DMS79 treated with DMSO at 0.1 percent for 48 hours (cell line): ENCODE data around the gene PRRC2B.
A peak's percentile ranks its signal among the peaks of the same experiment; 100 is the strongest.

Source experiments
- DNase-seq: peaks from one replicate; lab custom pipeline; 2025; lab: John Stamatoyannopoulos, UW

PRRC2B gene

DNA sequence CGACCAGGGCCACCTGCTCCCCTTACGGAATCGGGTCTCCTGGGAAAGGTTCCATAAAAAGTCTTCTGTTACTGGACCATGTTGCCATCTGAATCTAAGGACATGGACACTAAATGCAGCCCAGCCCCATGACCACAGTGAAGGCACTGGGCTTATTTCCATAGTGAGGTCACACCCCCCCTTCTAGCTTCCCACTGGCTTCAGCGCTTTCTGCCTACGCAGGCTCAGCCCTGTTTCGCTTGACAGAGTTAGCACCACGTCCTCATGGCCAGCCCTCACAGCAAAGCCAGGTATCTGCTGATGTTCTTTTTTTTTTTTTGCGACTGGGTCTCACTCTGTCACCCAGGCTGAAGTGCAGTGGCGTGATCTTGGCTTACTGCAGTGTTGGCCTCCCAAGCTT is 123.0 kb downstream of the PRRC2B start:
- DNase-seq: no peak

DNA sequence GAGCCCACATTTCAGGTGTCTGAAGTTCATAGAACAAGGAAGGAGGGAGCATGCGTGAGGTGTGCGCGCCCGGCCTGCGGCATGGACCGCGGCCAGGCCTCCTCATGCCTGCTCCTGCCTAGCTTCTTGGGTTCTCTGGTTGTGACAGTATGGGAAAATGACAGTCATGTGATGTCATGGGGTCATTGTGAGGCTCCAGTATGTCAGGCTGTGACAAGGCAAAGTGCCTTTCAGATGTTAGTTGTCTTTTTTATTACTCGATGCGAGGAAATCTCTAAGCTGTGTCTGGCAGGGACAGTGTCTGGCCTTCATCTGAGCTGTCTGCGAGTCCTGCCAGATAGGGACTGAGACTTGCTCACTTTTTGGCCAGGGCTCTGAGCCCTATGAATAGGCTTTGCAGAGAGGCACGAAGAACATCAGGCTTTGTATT is 123.9 kb downstream of the PRRC2B start:
- no peak for DNase-seq

DNA sequence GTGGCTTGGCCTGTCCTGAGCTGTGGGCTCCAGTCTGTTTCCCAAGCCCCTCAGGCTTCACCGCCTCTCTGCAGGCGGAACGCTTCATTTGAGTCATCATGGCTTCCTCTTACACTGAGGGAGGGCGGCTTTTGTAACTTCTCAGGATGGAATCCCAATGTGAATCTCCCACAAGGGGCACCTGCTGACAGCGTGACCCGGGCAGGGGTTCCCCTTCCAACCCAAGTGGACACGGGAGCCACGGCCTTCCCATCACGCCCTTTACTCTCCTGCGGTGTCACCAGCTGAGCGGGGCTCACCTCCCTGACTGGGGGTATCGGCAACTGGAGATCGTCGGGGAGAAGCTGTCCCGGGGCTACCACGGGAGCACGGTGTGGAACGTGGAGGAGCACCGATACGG is 124.7 kb downstream of the PRRC2B start:
- DNase-seq: no peak

DNA sequence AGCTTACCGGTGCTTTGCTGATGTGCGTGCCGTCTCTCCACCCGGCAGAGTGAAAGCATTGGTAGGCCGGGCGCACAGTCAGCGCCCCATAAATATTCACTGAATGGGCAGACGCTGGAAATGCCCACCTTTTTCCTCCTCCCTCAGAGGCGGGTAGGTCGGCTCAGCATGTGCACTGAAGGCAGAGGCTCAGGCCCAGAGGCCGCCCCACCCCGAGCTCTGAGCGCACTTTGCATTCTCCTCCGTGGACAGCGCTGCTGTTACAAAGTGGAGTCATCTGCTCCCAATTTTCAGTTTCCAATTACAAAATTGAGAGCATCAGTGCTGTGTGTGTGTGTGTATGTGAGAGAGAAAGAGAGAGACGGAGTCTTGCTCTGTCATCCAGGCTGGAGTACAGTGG is 126.6 kb downstream of the PRRC2B start:
- no peak for DNase-seq

DNA sequence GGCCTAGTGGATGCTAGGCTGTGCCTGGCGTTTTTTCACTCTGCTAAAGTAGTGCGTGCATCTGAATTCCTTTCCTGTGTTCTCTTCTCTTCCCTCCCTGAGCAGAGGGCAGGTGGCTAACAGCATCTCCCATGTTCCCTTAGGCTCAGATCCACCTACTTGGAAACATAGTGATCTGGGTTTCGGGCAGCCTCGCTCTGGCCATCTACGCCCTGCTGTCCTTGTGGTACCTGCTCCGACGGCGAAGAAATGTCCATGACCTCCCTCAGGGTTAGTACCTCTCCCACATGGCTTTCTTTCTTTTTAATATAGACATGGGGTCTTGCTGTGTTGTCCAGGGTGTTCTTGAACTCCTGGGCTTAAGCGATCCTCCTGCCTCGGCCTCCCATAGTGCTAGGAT is 127.3 kb downstream of the PRRC2B start:
- no peak for DNase-seq

DNA sequence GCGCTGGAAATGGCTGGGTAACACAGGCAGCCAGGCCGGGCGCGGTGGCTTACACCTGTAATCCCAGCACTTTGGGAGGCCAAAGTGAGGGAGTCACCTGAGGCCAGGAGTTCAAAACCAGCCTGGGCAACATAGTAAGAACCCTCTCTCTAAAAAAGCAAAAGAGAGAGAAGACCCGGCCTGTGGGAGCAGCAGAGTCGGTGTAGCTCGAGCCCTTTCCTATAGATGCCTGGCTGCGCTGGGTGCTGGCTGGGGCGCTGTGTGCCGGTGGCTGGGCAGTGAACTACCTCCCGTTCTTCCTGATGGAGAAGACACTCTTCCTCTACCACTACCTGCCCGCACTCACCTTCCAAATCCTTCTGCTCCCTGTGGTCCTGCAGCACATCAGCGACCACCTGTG is 127.9 kb downstream of the PRRC2B start:
- DNase-seq: no peak

DNA sequence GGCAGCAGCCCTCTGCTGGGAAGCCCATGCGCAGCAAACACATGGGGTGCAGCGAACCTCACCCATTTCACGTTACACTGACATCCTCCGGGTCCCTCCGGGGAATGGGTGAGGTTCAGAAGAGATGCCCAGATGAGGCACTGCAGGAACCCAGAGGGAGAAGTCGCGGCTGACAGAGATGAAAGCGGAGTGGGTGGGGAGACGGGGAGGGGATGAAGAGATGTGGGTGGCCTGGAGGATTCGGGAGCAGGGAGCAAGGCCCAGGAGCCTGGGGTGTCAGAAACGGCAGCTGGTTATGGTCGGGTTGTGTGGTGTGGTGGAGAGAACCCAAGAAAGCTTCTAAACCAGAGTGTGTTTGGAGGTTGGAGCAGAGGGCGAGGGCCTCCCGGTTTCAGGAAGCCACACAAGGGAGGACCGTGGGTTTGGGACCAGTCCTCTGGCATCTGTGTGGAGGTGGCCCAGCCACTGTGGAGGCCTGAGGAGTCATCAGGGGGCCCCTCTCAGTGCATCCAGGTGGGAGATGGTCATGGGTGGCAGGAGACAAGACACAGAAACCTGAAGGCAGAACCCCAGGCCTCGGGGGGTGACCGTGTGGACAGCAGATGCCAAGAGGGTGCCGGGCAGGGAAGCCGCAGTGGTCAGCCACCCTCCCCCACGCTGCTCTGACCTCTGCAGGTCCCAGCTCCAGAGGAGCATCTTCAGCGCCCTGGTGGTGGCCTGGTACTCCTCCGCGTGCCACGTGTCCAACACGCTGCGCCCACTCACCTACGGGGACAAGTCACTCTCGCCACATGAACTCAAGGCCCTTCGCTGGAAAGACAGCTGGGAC is 128.6 kb downstream of the PRRC2B start:
- DNase-seq: no peak

DNA sequence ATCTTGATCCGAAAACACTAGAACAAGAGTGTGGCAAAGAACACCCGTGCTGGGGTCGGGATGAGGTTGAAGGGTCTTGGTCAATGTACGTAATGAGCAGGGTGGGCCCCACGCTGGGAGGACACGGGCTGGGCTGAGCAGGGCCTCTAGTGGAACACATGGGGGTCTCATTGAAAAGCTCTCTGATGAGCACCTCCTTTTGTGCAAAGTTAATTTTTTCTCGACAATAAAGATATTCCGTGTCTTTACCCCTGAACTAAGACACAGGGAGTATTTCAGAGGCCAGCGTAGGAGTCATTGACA is 129.2 kb downstream of the PRRC2B start:
- DNase-seq: no peak

DNA sequence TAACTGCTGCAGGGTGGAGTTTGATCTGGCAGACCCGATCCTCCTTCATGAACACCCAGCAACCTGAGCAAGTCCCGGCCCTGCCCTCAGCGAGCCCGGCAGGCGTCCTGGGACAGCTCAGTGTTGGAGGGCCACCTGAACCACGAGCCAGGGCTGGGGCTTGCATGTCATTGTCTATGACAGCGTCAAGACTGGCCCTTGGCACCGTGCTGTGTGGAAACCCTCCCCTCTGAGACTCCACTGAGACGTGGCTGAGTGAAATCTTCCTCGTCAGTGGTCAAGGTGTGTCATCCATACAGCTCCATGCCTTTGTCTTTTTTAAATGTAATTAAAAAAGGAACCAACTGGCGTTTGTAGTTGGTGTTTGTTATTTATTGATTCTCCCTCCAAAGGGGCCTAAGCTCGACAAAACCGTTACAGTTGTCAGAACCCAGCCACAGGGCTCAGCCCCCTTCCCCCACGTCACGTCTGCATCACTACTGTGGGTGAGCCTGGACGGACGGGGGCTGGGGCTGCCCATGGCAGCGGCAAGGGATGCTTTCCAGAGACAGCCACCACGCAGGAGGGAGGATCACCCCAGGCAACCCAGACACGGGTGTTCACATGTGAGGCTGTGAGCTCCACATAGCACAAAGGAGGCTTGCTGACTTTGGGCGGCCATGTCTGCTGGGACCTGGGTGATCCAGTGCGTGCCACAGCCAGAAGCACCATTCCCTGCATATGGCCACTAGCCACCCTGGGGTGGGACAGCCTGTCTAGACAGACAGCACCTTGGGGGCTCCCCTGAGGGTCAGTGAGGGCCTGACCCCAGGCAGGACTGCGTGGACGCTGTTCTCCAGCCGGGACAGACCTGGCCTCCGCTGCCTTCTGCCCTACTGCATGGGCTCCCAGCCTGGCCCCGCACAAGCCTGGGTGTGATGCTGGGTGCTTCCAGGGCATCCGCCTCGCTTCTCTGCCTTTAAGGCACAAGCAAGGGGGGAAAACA is 129.9 kb downstream of the PRRC2B start:
- DNase-seq: no peak

DNA sequence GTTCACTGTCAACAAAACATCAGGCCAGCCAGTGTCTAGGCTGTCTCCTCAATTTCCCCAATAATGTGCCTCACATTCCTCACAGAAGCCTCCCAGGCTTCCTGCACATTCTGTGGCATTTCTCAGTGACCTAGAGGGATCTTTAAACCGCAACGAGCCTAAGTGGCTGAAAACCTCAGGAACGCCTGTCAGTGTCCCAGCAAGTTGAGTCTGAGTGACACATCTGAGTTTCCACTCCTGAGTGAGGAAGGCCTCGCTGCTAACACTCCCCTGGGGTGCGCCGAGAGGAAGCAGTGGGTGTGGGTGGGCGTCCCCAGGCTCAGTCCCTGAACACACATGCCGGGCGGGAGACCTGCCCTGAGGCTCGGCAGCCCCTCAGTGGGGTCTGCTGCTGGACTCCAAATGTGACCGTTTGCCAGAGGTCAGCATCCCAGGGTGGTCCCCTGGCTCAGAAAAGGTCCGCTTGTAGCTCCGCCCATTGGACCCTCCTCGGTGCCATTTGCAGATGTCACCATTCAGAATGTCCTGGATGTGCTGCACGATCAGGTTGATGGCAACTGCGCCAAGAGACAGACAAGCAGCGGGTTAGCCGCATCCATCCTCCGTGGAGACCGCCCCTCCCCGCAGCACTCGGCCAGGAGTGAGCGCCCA is 130.9 kb downstream of the PRRC2B start:
- DNase-seq: no peak

DNA sequence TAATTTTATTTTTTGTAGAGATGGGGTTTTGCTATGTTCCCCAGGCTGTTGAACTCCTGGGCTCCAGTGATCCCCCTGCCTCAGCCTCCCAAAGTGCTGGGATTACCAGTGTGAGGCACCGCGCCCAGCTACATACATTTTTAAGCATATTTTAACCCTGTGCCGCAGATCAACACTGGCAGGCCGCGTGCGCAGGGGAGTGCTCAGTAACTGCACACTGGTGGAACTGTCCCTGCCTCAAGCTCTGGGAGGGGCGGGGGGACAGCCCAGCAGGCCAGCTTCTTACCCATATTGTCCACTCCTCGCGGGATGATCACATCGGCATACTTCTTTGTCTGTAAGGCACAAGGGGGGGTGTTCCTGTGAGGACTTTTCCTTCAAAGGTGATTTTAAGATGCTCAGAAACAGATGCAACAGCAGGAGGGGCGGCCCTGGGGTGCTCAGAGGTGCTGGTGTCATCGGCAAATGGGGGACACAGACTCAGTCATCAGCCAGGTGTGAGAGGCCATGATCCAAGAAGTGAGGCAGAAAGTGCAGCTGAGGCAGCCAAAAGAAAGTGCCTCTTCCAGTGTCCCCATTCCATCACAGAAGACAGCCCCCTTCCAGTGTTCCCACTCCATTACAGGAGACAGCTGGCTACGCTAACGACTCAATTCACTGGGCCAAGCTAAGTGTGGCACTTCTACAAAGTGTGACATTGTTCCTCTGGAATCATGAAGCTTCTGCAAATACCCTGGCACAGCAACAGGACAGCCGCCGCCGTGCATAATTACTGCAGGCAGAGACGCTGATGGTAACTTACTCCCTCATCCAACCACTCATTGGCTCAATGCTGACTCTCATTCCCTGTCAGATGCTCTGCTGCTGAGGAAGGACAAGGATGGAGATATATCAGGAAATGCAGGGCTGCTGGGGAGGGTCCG is 132.0 kb downstream of the PRRC2B start:
- no peak for DNase-seq

DNA sequence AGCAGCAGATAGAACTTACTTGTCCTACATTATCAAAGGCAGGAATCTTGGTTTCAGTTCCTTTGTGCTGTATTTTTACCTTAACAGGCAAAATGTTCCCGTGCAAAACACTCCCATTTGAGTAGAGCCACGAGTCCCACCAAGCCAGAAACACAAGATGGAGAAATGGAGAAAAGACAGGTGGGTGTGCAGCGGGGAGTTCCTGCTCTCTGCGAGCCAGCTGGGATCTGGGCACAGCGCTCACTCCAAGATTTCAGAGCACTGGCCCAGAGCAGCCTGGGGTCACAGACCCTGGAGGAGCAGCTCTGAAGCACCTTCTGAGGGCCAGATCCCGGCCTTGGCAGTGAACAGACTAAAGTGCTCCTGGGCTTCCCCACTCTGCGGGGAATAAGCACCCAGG is 134.3 kb downstream of the PRRC2B start:
- no peak for DNase-seq

DNA sequence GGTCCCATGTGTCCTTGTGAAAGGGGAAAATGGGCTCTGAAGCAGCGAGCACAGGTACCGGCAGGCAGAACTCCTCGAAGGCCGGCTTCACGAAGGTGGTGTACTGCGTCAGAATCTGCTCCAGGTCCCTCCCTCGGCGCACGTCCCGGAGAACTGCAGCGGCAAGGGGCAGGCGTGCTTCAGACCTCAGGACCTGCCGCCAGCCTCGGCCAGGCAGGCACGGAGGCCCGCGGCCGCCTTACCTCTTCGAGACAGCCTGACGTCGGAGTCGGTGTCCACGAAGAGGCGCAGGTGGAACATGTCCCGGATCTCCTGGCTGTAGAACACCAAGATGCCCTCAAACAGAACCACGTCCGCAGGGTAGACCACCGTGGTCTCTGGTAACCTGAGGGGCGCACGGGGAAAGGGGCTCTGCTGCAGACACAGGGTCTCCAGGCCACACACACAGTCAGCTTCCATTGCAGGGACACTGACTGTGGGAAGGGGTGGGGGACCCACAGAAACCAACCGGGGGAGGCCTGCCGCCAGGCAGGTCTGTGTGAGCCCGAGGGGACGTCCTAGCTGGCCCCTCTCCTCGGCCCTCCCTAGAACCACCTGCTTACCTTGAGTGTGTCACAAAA is 135.1 kb downstream of the PRRC2B start:
- no peak for DNase-seq

DNA sequence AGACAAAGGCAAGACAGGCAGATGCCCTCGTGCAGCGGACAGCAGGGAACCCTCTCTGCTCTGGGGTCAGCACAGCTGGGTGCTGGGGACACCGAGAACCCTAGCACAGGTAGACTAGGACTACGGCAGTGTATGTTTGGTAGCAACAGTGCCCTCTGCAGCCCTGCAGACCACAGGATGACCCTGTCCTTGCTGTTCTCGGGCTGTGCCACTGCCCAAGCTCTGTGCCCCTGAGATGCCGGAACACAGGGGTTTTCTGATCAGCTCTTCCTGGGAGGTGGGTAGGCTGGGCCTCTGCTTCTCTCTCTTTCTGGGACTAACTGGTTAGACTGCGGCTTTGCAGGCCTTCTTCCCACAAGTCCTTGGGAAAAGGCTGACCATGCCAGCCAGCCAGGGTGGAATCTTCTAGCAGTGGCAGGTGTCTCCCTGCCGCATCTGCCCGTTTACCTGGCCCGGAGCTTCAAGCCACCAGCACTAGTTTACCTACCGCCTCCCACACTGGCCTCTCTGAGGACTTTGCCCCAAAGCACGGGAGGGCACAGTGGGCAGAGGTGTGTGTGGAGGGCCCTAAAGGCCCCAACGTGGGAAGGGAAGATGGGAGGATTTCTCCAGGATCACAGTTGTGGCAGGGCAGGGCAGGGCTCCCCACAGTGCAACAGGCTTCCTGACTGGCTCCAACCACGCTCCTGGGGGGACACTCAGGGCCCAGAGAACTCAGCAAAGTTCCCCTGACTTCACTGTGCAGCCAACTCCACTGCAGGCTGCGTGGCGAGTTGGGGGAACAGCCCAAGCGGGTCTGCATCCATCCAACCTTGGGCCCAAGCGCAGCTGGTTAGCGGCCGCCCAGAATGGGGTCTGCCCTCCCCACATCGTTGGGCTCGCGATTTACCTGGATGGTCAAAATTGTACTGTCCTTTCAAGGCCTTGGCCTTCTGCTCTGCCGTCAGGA is 136.0 kb downstream of the PRRC2B start:
- DNase-seq: no peak

DNA sequence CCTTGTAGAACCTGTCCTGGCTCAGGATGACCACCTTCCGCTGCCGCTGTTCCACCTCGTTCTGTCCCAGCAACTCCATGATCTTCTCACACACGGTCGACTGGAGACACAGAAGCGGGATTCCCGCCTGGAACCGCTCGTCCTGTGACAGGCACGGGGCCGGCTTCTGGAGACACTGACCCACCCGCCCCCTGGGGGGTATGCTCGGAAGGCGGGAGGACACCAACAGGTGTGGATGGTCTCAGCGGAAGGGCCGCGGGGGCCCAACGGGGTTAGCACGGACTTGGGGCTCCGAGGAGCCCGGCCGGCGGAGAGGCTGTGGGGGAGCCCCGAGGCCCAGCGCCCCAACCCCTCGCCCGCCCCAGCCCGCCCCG is 136.6 kb downstream of the PRRC2B start:
- DNase-seq: peak; percentile 13

DNA sequence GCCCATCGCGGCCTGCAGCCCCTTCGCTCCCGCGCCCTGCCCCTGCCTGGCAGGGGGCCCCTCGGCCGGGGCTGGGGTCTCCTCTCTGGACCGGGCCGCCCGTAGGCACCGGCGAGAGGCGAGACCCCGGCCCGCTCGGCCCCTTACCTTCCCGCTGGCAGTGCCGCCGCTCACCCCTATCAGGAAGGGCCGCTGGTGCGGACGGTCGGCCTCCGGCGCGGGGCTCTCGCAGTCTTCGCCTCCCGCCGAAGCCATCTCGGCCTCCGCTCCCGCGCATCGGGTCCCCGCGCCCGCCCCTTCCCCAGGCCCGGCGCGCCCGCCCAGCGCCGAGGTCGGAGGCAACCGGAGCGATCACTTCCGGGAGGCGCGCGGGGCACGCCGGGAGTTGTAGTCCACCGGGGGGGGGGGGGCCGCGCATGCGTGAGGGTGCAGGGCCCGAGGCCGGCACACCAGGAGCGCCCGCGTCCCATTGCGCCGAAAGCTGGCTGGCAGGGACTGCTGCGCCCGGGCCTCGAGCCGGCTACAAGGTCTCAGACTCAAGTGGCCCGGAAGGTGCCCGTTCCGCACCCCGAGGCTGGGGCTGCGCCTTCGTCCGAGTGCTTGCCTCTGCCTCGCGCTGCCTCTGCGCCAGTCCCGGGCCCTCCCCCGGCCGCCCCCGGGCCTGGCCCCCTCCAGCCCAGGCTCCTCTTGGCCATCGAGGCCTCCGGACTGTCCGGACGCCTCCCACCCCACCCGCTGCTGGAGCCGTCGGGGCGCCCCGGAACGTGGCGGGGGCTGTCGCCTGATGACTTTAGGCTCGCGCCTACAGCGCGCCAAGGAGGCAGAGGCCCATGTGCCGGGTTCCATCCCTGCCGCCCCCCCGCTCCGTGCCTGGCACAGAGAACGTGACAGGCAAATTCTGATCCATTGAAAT is 137.3 kb downstream of the PRRC2B start, which contains the start of gene UCK1:
Gene UCK1, minus strand, starts transcription at position 344 of the 913 bp plus-strand sequence. Its CDS starts 89 bp downstream, at position 255.
- DNase-seq: peak; percentile 61

DNA sequence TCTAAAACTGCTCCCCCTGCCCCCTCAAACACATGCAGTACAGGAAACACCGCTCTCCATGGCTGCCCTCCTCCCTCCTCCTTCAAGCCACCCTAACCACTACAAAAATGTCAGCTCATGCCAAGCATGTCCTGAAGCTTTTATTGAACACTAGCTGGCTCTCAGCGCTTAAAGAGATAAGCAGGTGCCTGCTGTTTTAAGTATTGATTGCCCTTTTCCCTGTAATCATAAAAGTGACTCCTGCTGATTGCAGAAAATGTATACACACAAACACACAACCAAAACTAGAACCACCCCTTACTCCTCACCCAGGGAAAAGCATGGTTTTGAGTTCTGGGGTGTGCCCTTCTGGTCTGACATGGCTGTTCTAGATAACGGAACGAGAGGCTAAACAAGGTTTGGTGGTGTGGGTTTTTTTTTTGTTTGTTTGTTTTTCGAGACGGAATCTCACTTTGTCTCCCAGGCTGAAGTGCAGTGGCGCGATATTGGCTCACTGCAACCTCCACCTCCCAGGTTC is 140.9 kb downstream of the PRRC2B start:
- DNase-seq: peak; percentile 71

DNA sequence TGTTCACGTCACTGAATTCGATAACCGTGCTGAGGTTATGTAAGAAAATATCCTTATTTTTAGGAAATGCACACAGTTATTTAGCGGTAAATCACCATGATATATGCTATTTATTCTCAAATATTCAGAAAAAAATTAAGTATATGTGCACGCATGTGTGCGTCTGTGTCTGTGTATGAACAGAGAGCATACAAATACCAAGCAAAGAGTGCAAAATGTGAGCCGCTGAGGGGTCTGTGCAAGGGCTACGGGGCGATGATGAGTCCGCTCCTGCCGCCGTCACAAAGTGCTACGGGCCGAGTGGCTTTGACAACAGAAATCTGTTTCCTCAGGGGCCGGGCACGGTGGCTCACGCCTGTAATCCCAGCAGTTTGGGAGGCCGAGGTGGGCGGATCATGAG is 144.1 kb downstream of the PRRC2B start:
- no peak for DNase-seq
